GM10266 (cell line): ENCODE data around the gene IQCF6.
"Not testable (repeated sequence)": the region's sequence is repeated elsewhere in the genome, so short reads cannot be mapped to it uniquely, and the experiment has no call there.

Source experiments
- DNase-seq: peaks from one replicate; pipeline ENCODE4 v3.0.0; 2012; ENCODE audit errors: extremely low spot score
- CTCF ChIP-seq: IDR thresholded peaks from 2 replicates; pipeline ENCODE4 v1.5.1; 2012; ENCODE audit warnings: mild to moderate bottlenecking, low read depth; ENCODE audit not compliant: control insufficient read depth, insufficient read depth; ENCODE audit errors: missing control alignments

The IQCF6 gene

GRCh38 chr3:51773529-51774056, 5.4 kb downstream of the IQCF6 start:
- DNase-seq = no peak
- no peak for TF ChIP-seq CTCF

GRCh38 chr3:51759203-51759602, 19.8 kb downstream of the IQCF6 start:
- TF ChIP-seq CTCF = no peak

DNA sequence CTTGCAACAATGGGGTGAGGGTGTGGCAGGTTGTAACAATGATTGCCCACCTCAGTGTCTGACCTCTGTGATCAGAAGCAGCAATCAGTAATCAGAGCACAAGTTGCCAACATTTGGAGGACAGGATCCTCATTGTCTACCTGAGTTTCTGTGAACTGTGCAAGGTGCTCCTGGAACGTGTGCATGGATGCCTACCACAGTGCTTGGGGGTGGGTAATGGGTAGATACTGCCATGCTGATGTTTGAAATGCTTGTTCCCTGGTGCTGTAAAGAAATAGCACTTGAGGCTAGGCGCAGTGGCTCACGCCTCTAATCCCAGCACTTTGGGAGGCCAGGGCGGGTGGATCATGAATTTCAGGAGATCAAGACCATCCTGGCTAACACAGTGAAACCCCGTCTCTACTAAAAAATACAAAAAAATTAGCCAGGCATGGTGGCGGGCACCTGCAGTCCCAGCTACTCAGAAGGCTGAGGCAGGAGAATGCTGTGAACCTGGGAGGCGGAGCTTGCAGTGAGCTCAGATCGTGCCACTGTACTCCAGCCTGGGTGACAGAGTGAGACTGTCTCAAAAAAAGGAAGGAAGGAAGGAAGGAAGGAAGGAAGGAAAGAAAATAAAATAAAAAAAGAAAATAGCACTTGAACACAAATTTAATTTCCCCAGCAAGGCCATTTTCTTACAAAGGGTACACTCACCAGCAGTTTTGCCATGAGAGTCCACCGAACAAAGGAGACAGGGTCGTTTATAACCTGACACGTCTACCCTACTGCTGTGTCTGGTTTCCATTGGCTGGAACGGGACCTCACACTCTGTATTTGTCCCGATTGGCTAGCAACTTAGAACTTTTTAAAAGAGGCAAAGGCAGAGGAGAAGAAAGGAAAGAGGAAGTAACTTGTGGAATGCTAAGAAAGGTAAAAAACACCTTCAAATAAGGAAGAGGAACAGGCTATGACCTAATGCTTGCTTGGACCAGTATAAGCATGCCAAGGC, 25.0 kb downstream of the IQCF6 start:
- not testable (repeated sequence) for DNase-seq

More at GRCh38 chr3:51759203-51759602, 19.8 kb downstream of the IQCF6 start:
- DNase-seq = no peak

GRCh38 chr3:51751287-51751686, 27.8 kb downstream of the IQCF6 start:
- TF ChIP-seq CTCF = no peak
- no peak for DNase-seq

DNA sequence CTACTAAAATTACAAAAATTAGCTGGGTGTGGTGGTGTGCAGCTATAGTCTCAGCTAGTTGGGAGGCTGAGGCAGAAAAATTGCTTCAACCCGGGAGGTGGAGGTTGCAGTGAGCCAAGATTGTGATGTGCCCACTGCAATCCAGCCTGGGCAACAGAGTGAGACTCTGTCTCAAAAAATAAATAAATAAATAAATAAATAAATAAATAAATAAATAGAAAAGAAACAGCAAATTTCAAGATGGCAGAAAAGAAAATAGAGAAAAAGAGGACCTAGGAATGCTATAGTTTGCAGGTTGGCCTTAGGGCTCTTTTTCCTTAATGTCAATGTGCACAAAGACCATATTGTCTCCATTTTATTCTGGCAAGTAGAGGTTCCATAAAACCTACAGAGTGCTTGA, 28.2 kb downstream of the IQCF6 start:
- no peak for TF ChIP-seq CTCF
- no peak for DNase-seq

- no peak for DNase-seq
- TF ChIP-seq CTCF = no peak
Observed at GRCh38 chr3:51748327-51748726, 30.7 kb downstream of the IQCF6 start.

GRCh38 chr3:51747840-51748239, 31.2 kb downstream of the IQCF6 start:
- TF ChIP-seq CTCF = no peak
- DNase-seq = no peak

DNA sequence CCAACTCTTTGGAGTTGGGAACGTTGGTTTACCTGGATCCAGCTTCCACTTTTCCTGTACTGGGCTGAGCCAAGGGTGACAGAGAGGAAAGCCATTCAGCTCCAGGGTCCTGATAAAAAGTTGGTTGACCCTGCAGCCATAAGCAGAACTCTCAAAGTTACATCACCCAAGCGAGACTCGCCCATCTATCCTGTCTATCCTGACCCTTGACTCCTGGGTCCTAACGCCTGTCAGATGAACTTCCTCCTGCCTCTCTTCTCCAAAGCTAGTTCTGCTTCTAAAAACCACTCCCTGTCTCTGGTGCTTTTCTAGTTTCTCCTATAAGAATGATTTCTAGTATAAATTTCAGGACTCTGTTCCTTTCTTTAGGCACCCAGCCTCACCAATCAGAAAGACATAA, 36.1 kb downstream of the IQCF6 start:
- not testable (repeated sequence) for DNase-seq

- DNase-seq = not testable (repeated sequence)
Observed at GRCh38 chr3:51742320-51742719, 36.7 kb downstream of the IQCF6 start.
